ENCODE measurements around the gene HIP1.
"Not testable (repeated sequence)": the region's sequence is repeated elsewhere in the genome, so short reads cannot be mapped to it uniquely, and the experiment has no call there.

The HIP1 gene

GRCh38 chr7:75575488-75576121 lies 163.1 kb downstream of the HIP1 start:
- no peak overlapping the region for H3K4me3 ChIP-seq (replicated peaks; ENCODE audit: low read depth, low read length)
- TF ChIP-seq CTCF (IDR thresholded peaks at IDR 0.05; ENCODE audit: low read length, missing control alignments) = no peak
- DNase-seq (ENCODE audit: low read depth) = no peak

DNA sequence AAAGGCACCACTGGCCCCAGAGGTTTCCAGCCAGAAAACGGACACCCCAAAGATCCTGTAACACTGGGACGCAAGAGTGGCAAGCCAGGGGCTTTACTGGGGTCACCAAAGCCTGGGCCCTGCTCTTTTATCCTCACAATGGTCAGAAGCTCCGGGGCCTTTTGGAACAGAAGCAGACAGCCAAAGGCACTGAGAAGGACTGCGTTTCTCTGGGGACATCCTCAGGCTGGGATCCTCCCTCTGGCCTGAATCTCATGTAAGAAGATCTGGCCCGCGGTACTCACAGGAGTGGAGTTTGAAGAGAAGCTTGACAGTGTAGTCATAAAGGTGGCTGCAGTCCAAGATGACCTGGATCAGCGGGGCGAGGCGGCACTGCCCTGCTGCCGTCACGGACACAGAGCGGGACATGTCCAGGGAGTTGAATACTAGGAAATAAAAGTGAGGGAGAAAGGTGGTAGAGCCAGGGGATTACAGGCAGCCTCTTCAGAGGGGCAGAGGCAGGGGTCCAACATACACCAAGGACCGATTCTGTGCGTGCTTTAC lies 165.2 kb downstream of the HIP1 start:
- H3K4me3 ChIP-seq (replicated peaks; ENCODE audit: low read depth, low read length) = no peak overlapping the region
- TF ChIP-seq CTCF (IDR thresholded peaks at IDR 0.05; ENCODE audit: low read length, missing control alignments) = no peak
- no peak for DNase-seq (ENCODE audit: low read depth)

DNA sequence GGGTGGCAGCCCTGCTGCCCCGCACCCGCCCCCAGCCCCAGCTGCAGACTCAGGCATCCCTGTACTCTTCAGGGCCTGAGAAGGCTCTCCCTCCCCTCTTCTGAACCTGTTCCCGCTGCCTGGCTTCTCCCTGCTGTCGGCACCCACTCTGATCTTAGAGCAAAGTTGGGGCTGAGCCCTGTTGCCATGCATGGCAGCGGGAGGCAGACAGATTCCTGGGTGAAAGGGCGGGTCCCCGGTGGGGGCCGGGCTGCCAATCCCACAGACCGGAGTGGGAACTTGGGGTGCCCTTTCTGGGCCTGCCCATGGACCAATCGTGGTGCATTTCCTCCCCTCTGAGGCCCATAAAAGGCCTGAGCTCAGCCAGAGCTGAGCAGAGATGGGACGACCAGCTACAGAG lies 165.9 kb downstream of the HIP1 start:
- DNase-seq (ENCODE audit: low read depth) = no peak
- no peak overlapping the region for H3K4me3 ChIP-seq (replicated peaks; ENCODE audit: low read depth, low read length)
- no peak for TF ChIP-seq CTCF (IDR thresholded peaks at IDR 0.05; ENCODE audit: low read length, missing control alignments)

GRCh38 chr7:75572396-75572795 lies 166.3 kb downstream of the HIP1 start:
- no peak for TF ChIP-seq CTCF (IDR thresholded peaks at IDR 0.05; ENCODE audit: low read length, missing control alignments)
- DNase-seq (ENCODE audit: low read depth) = no peak
- no peak overlapping the region for H3K4me3 ChIP-seq (replicated peaks; ENCODE audit: low read depth, low read length)

DNA sequence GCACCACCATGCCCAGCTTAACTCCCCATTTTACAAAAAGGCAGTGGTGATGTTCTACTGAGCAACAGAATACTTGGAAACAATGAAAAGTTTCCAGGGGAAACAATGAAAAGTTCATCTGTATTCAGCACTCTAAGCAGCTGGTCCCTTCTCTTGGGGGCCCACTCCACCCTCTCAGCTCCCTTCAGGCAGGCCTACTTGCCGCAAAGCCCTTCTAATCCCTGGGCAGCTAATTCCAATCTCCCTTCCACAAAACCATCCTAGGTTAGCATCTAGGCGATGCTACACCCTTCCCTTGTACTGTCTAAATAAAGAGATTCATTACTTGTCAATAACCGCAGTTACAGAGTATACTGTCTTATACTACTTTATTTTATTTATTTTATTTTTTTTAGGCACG lies 167.5 kb downstream of the HIP1 start:
- no peak overlapping the region for H3K4me3 ChIP-seq (replicated peaks; ENCODE audit: low read depth, low read length)
- DNase-seq (ENCODE audit: low read depth) = no peak
- no peak for TF ChIP-seq CTCF (IDR thresholded peaks at IDR 0.05; ENCODE audit: low read length, missing control alignments)

GRCh38 chr7:75569629-75570282 lies 169.0 kb downstream of the HIP1 start:
- not testable (repeated sequence) for DNase-seq (ENCODE audit: low read depth)

DNA sequence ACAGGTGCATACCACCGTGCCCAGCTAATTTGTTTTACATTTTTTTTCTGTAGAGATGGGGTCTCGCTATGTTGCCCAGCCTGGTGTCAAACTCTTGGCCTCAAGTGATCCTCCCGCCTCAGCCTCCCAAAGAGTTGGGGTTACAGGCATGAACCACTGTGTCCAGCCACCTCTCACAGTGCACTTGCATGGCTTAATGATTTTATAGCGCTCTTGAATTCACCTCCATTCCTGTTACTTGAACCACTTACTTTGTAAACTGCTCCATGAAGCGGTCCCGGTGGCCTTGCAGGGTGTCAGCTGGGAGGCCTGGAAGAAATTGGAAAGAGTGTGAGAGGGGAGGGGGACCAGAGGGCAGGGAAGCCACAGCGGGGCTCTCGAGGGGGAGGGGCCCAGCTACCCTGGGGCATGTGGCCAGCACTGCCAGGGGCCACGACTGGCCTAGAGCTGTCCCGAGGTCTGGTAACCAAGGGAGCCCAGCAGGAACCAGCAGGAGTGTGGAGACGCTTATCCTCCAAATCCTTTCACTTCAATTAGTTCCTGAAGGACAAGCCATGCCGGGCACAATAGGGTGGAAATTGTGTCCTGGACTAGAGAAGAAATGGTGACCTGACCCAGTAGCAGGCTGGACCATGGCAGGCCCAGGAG lies 170.7 kb downstream of the HIP1 start:
- TF ChIP-seq CTCF (IDR thresholded peaks at IDR 0.05; ENCODE audit: low read length, missing control alignments) = no peak
- DNase-seq (ENCODE audit: low read depth) = no peak
- H3K4me3 ChIP-seq (replicated peaks; ENCODE audit: low read depth, low read length) = no peak overlapping the region

More at GRCh38 chr7:75569629-75570282, 169.0 kb downstream of the HIP1 start:
- not testable (repeated sequence) for H3K4me3 ChIP-seq (replicated peaks; ENCODE audit: low read depth, low read length)

All from fibroblast of pulmonary artery (primary cell).